DOHH2 (cell line): ENCODE results near the gene TSC22D3.

Experiments
- EZH2phosphoT487 ChIP-seq: fragments of 200-600 bp; sonication (generic); IDR thresholded peaks from 2 replicates; pipeline ENCODE4 v1.6.1; 2017; ENCODE audit warnings: borderline replicate concordance, mild to moderate bottlenecking, antibody characterized with exemption, low read length, moderate library complexity, mixed read lengths
- TF ChIP-seq, protein P1 (sequence below): fragments of 200-600 bp; sonication (generic); IDR thresholded peaks from one replicate; pipeline ENCODE4 v1.5.1; 2014; ENCODE audit warnings: antibody characterized with exemption, mild to moderate bottlenecking, low read depth, low read length; ENCODE audit not compliant: poor library complexity, severe bottlenecking

GRCh38 chrX:107738768-107739167 lies 36.8 kb downstream of the TSC22D3 start:
- TF ChIP-seq, protein P1, sequence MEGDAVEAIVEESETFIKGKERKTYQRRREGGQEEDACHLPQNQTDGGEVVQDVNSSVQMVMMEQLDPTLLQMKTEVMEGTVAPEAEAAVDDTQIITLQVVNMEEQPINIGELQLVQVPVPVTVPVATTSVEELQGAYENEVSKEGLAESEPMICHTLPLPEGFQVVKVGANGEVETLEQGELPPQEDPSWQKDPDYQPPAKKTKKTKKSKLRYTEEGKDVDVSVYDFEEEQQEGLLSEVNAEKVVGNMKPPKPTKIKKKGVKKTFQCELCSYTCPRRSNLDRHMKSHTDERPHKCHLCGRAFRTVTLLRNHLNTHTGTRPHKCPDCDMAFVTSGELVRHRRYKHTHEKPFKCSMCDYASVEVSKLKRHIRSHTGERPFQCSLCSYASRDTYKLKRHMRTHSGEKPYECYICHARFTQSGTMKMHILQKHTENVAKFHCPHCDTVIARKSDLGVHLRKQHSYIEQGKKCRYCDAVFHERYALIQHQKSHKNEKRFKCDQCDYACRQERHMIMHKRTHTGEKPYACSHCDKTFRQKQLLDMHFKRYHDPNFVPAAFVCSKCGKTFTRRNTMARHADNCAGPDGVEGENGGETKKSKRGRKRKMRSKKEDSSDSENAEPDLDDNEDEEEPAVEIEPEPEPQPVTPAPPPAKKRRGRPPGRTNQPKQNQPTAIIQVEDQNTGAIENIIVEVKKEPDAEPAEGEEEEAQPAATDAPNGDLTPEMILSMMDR, result no peak
- TF ChIP-seq EZH2phosphoT487, result no peak
